Measurements from ENCODE around the gene C1QL4. TPM values are rescaled to one million over a fixed set of nuclear protein-coding genes. Genes with fewer than 3 reads are reported as not detected.

Gene C1QL4
- total and polyA plus RNA-seq, 2 of the 8 experiments (the other 6 are each of a cell fraction or from before 2014, with no cell fraction given), result 0.28 to 0.63 TPM

- Histone ChIP-seq H2BK20ac (ENCODE audit: low read length) (no peak overlapping the region), H3K79me1 (ENCODE audit: low read depth, low read length) (no peaks in the 10 kb centered on the region), H2BK12ac (ENCODE audit: low read depth, low read length) (no peak overlapping the region), H4K20me1 (replicated peaks in 1 of 2; ENCODE audit: control insufficient read depth in 1 of 2, insufficient read depth in 2 of 2, low read length in 2 of 2) (no peaks in the 10 kb centered on the region), H2BK15ac (ENCODE audit: low read length) (no peak overlapping the region), H3K27me3 (replicated peaks in 1 of 4; ENCODE audit: control insufficient read depth in 3 of 4, extremely low read depth in 1 of 4, insufficient read depth in 3 of 4, low read length in 3 of 4) (no peaks in the 10 kb centered on the region), H2BK5ac (ENCODE audit: low read depth, low read length) (no peak overlapping the region), H3K23me2 (ENCODE audit: low read depth, low read length) (no peaks in the 10 kb centered on the region), H3K79me2 (ENCODE audit: control insufficient read depth in 1 of 2, insufficient read depth in 2 of 2, low read length in 2 of 2) (no peaks in the 10 kb centered on the region), H3K4me3 (ENCODE audit: extremely low read depth in 1 of 4, insufficient read depth in 2 of 4, low read depth in 3 of 4, low read length in 4 of 4) (no peak overlapping the region), H2AFZ (ENCODE audit: low read length) (no peak overlapping the region), H3K9me3 (ENCODE audit: insufficient read depth in 2 of 2, low read depth in 1 of 2, low read length in 1 of 2) (no peaks in the 10 kb centered on the region), H3K56ac (replicated peaks; ENCODE audit: insufficient read length, low read depth, low read length) (no peak overlapping the region), H3K4me2 (ENCODE audit: insufficient read depth in 1 of 2, low read depth in 2 of 2, low read length in 2 of 2) (no peak overlapping the region), H3K9ac (replicated peaks in 1 of 4; ENCODE audit: extremely low read depth in 1 of 4, low read depth in 3 of 4, low read length in 3 of 4) (no peak overlapping the region), H2BK120ac (replicated peaks; ENCODE audit: low read depth, low read length) (no peak overlapping the region), H3K14ac (ENCODE audit: insufficient read length) (no peak overlapping the region), H4K91ac (replicated peaks; ENCODE audit: insufficient read length, low read length) (no peak overlapping the region), H2AK5ac (ENCODE audit: low read depth, low read length) (no peak overlapping the region), H3K4me1 (replicated peaks in 1 of 4; ENCODE audit: control insufficient read depth in 3 of 4, insufficient read depth in 4 of 4, low read length in 3 of 4) (peaks cover 0 to 3% (median 0%) of the 10 kb centered on the region in 4 experiments; a peak in 1 of 7 replicates), H3K23ac (ENCODE audit: insufficient read length) (no peak overlapping the region), H4K8ac (ENCODE audit: extremely low read depth, insufficient read depth, low read length) (no peak overlapping the region), H4K5ac (ENCODE audit: insufficient read length, low read depth, low read length) (no peak overlapping the region), H3K18ac (ENCODE audit: extremely low read depth, low read length) (no peak overlapping the region), H3K36me3 (ENCODE audit: control insufficient read depth in 2 of 4, insufficient read depth in 4 of 4, low read length in 3 of 4) (no peaks in the 10 kb centered on the region), H3K27ac (ENCODE audit: low read depth, low read length) (no peak overlapping the region), H3K4ac (replicated peaks; ENCODE audit: insufficient read length, low read depth, low read length) (no peak overlapping the region)
- no peak for FAIRE-seq
- no peak for DNase-seq (ENCODE audit: low read depth in 1 of 2, low spot score in 2 of 2)
- WGBS, 2 experiments (ENCODE audit: extremely low coverage in 1 of 2, insufficient coverage in 1 of 2, insufficient read length in 1 of 2, insufficient replicate concordance in 2 of 2, low coverage in 1 of 2, low lambda C conversion rate in 2 of 2, missing lambda C conversion rate in 1 of 2), result 39% methylated on average over 3 of the region's 3 CpGs; no CpG with 5 or more reads in 1 of the 2 experiments
- CTCF ChIA-PET (ENCODE audit: partially characterized antibody), result interaction anchor here (0.6 to 26.7 kb wide), 31 partner anchors 9 to 318 kb away, joined by 3 to 538 read pairs (median 12); partner anchors contain the start of genes DNAJC22, PRPH, SPATS2 and TROAP
- TF ChIP-seq PHF8 (conservative IDR thresholded peaks at IDR 0.05; ENCODE audit: low read depth, low read length), result no peak
- TF ChIP-seq CTCF (IDR thresholded peaks at IDR 0.05; ENCODE audit: control extremely low read depth in 1 of 3, insufficient read depth in 1 of 3, low read depth in 1 of 3, low read length in 3 of 3), result peak in 1 of 3 experiments; percentile 38; a peak in 2 of 4 replicates
- POLR2A ChIA-PET (ENCODE audit: partially characterized antibody), result no interaction called here
Measured at GRCh38 chr12:49357103-49357678, 20.2 kb upstream of the C1QL4 start.

Measured in H1 (cell line).